T-helper 2 cell treated with Interferon-gamma antibody and Interleukin-4, amounts not matched to agents 5 μg/mL and 100 μg/mL, for 36 hours (primary cell): ENCODE measurements around the gene SLC9A2.

ENCODE experiments used
- DNase-seq: peaks from one replicate; pipeline ENCODE4 v3.0.0; 2021; ENCODE audit warnings: low spot score
- H3K27ac Mint-ChIP-seq: one replicate; pipeline ENCODE4 v1.8.0; 2021; ENCODE audit warnings: mild to moderate bottlenecking, mixed read lengths
- H3K27me3 Mint-ChIP-seq: one replicate; pipeline ENCODE4 v1.8.0; 2021; ENCODE audit warnings: low read depth, mixed read lengths
- H3K36me3 Mint-ChIP-seq: one replicate; pipeline ENCODE4 v1.8.0; 2021; ENCODE audit warnings: low read depth, mixed read lengths
- H3K4me1 Mint-ChIP-seq: one replicate; pipeline ENCODE4 v1.8.0; 2021; ENCODE audit warnings: low read depth, mixed read lengths
- H3K4me3 Mint-ChIP-seq: one replicate; pipeline ENCODE4 v1.8.0; 2022; ENCODE audit warnings: mild to moderate bottlenecking, moderate library complexity, mixed read lengths
- H3K9me3 Mint-ChIP-seq: one replicate; pipeline ENCODE4 v1.8.0; 2021; ENCODE audit warnings: mixed read lengths

SLC9A2 gene

GRCh38 chr2:102599486-102599885 lies 19.9 kb upstream of the SLC9A2 start:
- DNase-seq = no peak
- Mint-ChIP-seq H3K4me3 (no peak overlapping the region), H3K36me3 (no peaks in the 10 kb centered on the region), H3K9me3 (no peaks in the 10 kb centered on the region), H3K4me1 (no peaks in the 10 kb centered on the region), H3K27ac (no peak overlapping the region), H3K27me3 (peaks cover 18% of the 10 kb centered on the region)

- no peaks in the 10 kb centered on the region for H3K36me3 Mint-ChIP-seq
- no peaks in the 10 kb centered on the region for H3K9me3 Mint-ChIP-seq
- no peak for DNase-seq
- no peak overlapping the region for H3K27ac Mint-ChIP-seq
- peaks cover 18% of the 10 kb centered on the region for H3K27me3 Mint-ChIP-seq
- no peaks in the 10 kb centered on the region for H3K4me1 Mint-ChIP-seq
- H3K4me3 Mint-ChIP-seq = no peak overlapping the region
Measured at GRCh38 chr2:102601730-102602129, 17.6 kb upstream of the SLC9A2 start.

GRCh38 chr2:102603904-102604303 lies 15.4 kb upstream of the SLC9A2 start:
- Mint-ChIP-seq H3K4me3 (no peak overlapping the region), H3K9me3 (no peaks in the 10 kb centered on the region), H3K4me1 (no peaks in the 10 kb centered on the region), H3K27ac (no peak overlapping the region), H3K27me3 (peaks cover 18% of the 10 kb centered on the region), H3K36me3 (no peaks in the 10 kb centered on the region)
- DNase-seq = no peak

- no peak overlapping the region for H3K27ac Mint-ChIP-seq
- DNase-seq = no peak
- no peaks in the 10 kb centered on the region for H3K4me1 Mint-ChIP-seq
- no peak overlapping the region for H3K4me3 Mint-ChIP-seq
- H3K27me3 Mint-ChIP-seq = peaks cover 18% of the 10 kb centered on the region
- no peaks in the 10 kb centered on the region for H3K9me3 Mint-ChIP-seq
- no peaks in the 10 kb centered on the region for H3K36me3 Mint-ChIP-seq
Measured at GRCh38 chr2:102604769-102605168, 14.6 kb upstream of the SLC9A2 start.

GRCh38 chr2:102606353-102606752 lies 13.0 kb upstream of the SLC9A2 start:
- no peak overlapping the region for H3K27ac Mint-ChIP-seq
- H3K4me1 Mint-ChIP-seq = no peaks in the 10 kb centered on the region
- no peak overlapping the region for H3K4me3 Mint-ChIP-seq
- no peaks in the 10 kb centered on the region for H3K9me3 Mint-ChIP-seq
- H3K36me3 Mint-ChIP-seq = no peaks in the 10 kb centered on the region
- no peak for DNase-seq
- peaks cover 10% of the 10 kb centered on the region for H3K27me3 Mint-ChIP-seq

- no peak overlapping the region for H3K27ac Mint-ChIP-seq
- peaks cover 56% of the 10 kb centered on the region for H3K27me3 Mint-ChIP-seq
- no peaks in the 10 kb centered on the region for H3K36me3 Mint-ChIP-seq
- peak; percentile 32 for DNase-seq
- no peaks in the 10 kb centered on the region for H3K9me3 Mint-ChIP-seq
- H3K4me1 Mint-ChIP-seq = peaks cover 7% of the 10 kb centered on the region
- H3K4me3 Mint-ChIP-seq = no peak overlapping the region
Measured at GRCh38 chr2:102615620-102616436, 3.5 kb upstream of the SLC9A2 start.

- Mint-ChIP-seq H3K36me3 (no peaks in the 10 kb centered on the region), H3K4me1 (peaks cover 7% of the 10 kb centered on the region), H3K27me3 (peaks cover 72% of the 10 kb centered on the region), H3K27ac (no peak overlapping the region), H3K9me3 (no peaks in the 10 kb centered on the region), H3K4me3 (peak overlapping the region; percentile 48)
- DNase-seq = peak; percentile 27
Measured at GRCh38 chr2:102618452-102619413, 620 bp upstream of the SLC9A2 start.

GRCh38 chr2:102620332-102620731 lies 979 bp downstream of the SLC9A2 start:
- peaks cover 7% of the 10 kb centered on the region for H3K4me1 Mint-ChIP-seq
- DNase-seq = no peak
- H3K27ac Mint-ChIP-seq = no peak overlapping the region
- no peaks in the 10 kb centered on the region for H3K9me3 Mint-ChIP-seq
- peaks cover 63% of the 10 kb centered on the region for H3K27me3 Mint-ChIP-seq
- H3K36me3 Mint-ChIP-seq = no peaks in the 10 kb centered on the region
- H3K4me3 Mint-ChIP-seq = peak overlapping the region; percentile 35

- peaks cover 54% of the 10 kb centered on the region for H3K27me3 Mint-ChIP-seq
Measured at GRCh38 chr2:102621630-102622029, 2.3 kb downstream of the SLC9A2 start.

GRCh38 chr2:102622646-102623045 lies 3.3 kb downstream of the SLC9A2 start:
- no peaks in the 10 kb centered on the region for H3K9me3 Mint-ChIP-seq
- no peak overlapping the region for H3K4me3 Mint-ChIP-seq
- H3K27me3 Mint-ChIP-seq = peaks cover 50% of the 10 kb centered on the region
- peaks cover 7% of the 10 kb centered on the region for H3K4me1 Mint-ChIP-seq
- H3K36me3 Mint-ChIP-seq = no peaks in the 10 kb centered on the region
- no peak for DNase-seq
- H3K27ac Mint-ChIP-seq = no peak overlapping the region

More at GRCh38 chr2:102621630-102622029, 2.3 kb downstream of the SLC9A2 start:
- DNase-seq = no peak
- peaks cover 7% of the 10 kb centered on the region for H3K4me1 Mint-ChIP-seq
- no peak overlapping the region for H3K27ac Mint-ChIP-seq
- H3K4me3 Mint-ChIP-seq = no peak overlapping the region
- no peaks in the 10 kb centered on the region for H3K9me3 Mint-ChIP-seq
- H3K36me3 Mint-ChIP-seq = no peaks in the 10 kb centered on the region

GRCh38 chr2:102630458-102630857 lies 11.1 kb downstream of the SLC9A2 start:
- Mint-ChIP-seq H3K4me3 (no peak overlapping the region), H3K9me3 (no peaks in the 10 kb centered on the region), H3K36me3 (no peaks in the 10 kb centered on the region), H3K4me1 (no peaks in the 10 kb centered on the region), H3K27me3 (peaks cover 9% of the 10 kb centered on the region), H3K27ac (no peak overlapping the region)
- no peak for DNase-seq

GRCh38 chr2:102632380-102633175 lies 13.2 kb downstream of the SLC9A2 start:
- Mint-ChIP-seq H3K27me3 (peaks cover 3% of the 10 kb centered on the region), H3K4me1 (no peaks in the 10 kb centered on the region), H3K27ac (no peak overlapping the region), H3K9me3 (no peaks in the 10 kb centered on the region), H3K36me3 (no peaks in the 10 kb centered on the region), H3K4me3 (no peak overlapping the region)
- DNase-seq = no peak

GRCh38 chr2:102634831-102635241 lies 15.5 kb downstream of the SLC9A2 start:
- Mint-ChIP-seq H3K9me3 (no peaks in the 10 kb centered on the region), H3K27me3 (peaks cover 10% of the 10 kb centered on the region), H3K27ac (no peak overlapping the region), H3K4me1 (no peaks in the 10 kb centered on the region), H3K4me3 (no peak overlapping the region), H3K36me3 (no peaks in the 10 kb centered on the region)
- no peak for DNase-seq
